K562 (cell line): ENCODE data around the gene STRADB. TPM values are rescaled to one million over a fixed set of nuclear protein-coding genes. Genes with fewer than 3 reads are reported as not detected.

ENCODE experiments used
- ATAC-seq: fragments of 200-7000 bp; cut with Tn5 transposase; 3 replicates; pipeline ENCODE4 v1.9.1; 2020; ENCODE audit warnings: moderate library complexity
- BruUV-seq: library from RNA; stranded (reverse); fragments of 400-500 nt; replicated peaks from 2 replicates; lab custom pipeline; 2021; lab: Mats Ljungman, UMichigan
- CTCF ChIA-PET: fragments of 300-600 bp; formaldehyde crosslinking; extraction: SDS; loops from one replicate; lab custom pipeline; 2021; ENCODE audit warnings: low intra/inter-chr PET ratio; lab: Yijun Ruan, JAX
- POLR2A ChIA-PET: fragments of 300-600, 350-650 bp; sonication (Branson Sonifier 250); formaldehyde crosslinking; extraction: SDS; loops from one replicate; lab custom pipeline; 2021; ENCODE audit warnings: antibody characterized with exemption, inconsistent platforms; lab: Yijun Ruan, JAX
- DNase-seq, 4 experiments: peaks; one replicate each; pipeline versions ENCODE4 v3.0.0 to v3.0.0-alpha.2; 2011 to 2018; ENCODE audit warnings: low spot score in 3 of 4, mixed read lengths in 3 of 4; ENCODE audit errors: extremely low read depth in 1 of 4
- FAIRE-seq: peaks from 2 replicates; lab custom pipeline; 2011; peaks lifted over from hg19 to GRCh38; lab: Jason Lieb, UNC
- H2AFZ ChIP-seq: 2 replicates; pipeline ENCODE4 v1.6.0; 2011; ENCODE audit warnings: low read depth, low read length, control low read depth, inconsistent platforms
- H3K27ac ChIP-seq: fragments of 200-600 bp; 3 replicates; pipeline ENCODE4 v1.8.0; 2011; ENCODE audit warnings: low read depth, mild to moderate bottlenecking, control low read depth, inconsistent platforms, low read length, moderate library complexity, mixed read lengths; ENCODE audit errors: extremely low read depth
- H3K27me3 ChIP-seq, 2 experiments: fragments of 300-600 bp in 1 of 2; 2 replicates in 1 of 2; 3 replicates in 1 of 2; pipeline versions ENCODE4 v1.6.0 to v1.8.0; 2011; ENCODE audit warnings: inconsistent platforms in 2 of 2, low read length in 2 of 2, mild to moderate bottlenecking in 1 of 2, mixed read lengths in 1 of 2, moderate library complexity in 1 of 2; ENCODE audit not compliant: control insufficient read depth in 2 of 2, insufficient read depth in 2 of 2
- H3K36me3 ChIP-seq: fragments of 300-600 bp; 3 replicates; pipeline ENCODE4 v1.8.0; 2011; ENCODE audit warnings: mild to moderate bottlenecking, low read length, inconsistent platforms; ENCODE audit not compliant: control insufficient read depth, insufficient read depth
- H3K4me1 ChIP-seq, 2 experiments: fragments of 200-600 bp in 1 of 2; replicated peaks in 1 of 2; 2 replicates in 1 of 2; 3 replicates in 1 of 2; pipeline versions ENCODE4 v1.5.1 to v1.8.0; 2011; ENCODE audit warnings: inconsistent platforms in 2 of 2, low read length in 2 of 2, mild to moderate bottlenecking in 1 of 2, mixed read lengths in 1 of 2, moderate library complexity in 1 of 2; ENCODE audit not compliant: control insufficient read depth in 2 of 2, insufficient read depth in 2 of 2
- H3K4me2 ChIP-seq: 2 replicates; pipeline ENCODE4 v1.6.1; 2011; ENCODE audit warnings: low read length, control low read depth, inconsistent platforms, mixed read lengths; ENCODE audit not compliant: insufficient read depth
- H3K4me3 ChIP-seq: fragments of 200-600 bp; sonication (generic), shearing (Covaris generic); 2 replicates; pipeline ENCODE4 v1.5.1; 2016; ENCODE audit warnings: control low read depth, inconsistent platforms
- H3K79me2 ChIP-seq: fragments of 200-600 bp; 3 replicates; pipeline ENCODE4 v1.8.0; 2011; ENCODE audit warnings: low read length, inconsistent platforms; ENCODE audit not compliant: control insufficient read depth, insufficient read depth
- H3K9ac ChIP-seq, 2 experiments: 2 replicates each; pipeline versions ENCODE4 v1.6.0 to v1.6.1; 2011; ENCODE audit warnings: low read depth in 2 of 2, low read length in 2 of 2, control low read depth in 1 of 2, inconsistent platforms in 1 of 2, mild to moderate bottlenecking in 1 of 2, mixed read lengths in 1 of 2; ENCODE audit not compliant: insufficient read depth in 1 of 2
- H3K9me1 ChIP-seq: one replicate; pipeline ENCODE4 v1.6.0; 2011; ENCODE audit warnings: inconsistent platforms, mild to moderate bottlenecking, low read length, moderate library complexity; ENCODE audit not compliant: control insufficient read depth, insufficient read depth
- H3K9me3 ChIP-seq: replicated peaks from 2 replicates; pipeline ENCODE4 v1.5.1; 2011; ENCODE audit warnings: low read depth, low read length, inconsistent platforms; ENCODE audit not compliant: control insufficient read depth, insufficient read depth
- H4K20me1 ChIP-seq: replicated peaks from 2 replicates; pipeline ENCODE4 v1.6.1; 2011; ENCODE audit warnings: low read length, inconsistent platforms, mixed read lengths; ENCODE audit not compliant: control insufficient read depth, insufficient read depth
- FIP1L1 ChIP-seq: fragments of 200-400 bp; formaldehyde crosslinking; IDR thresholded peaks from 2 replicates; pipeline ENCODE4 v1.6.1; 2018; ENCODE audit warnings: mild to moderate bottlenecking, low read depth, low read length; ENCODE audit not compliant: poor library complexity, severe bottlenecking
- LEF1 ChIP-seq: fragments of 450-650 bp; IDR thresholded peaks from 2 replicates; pipeline ENCODE4 v1.6.1; 2016; ENCODE audit warnings: mild to moderate bottlenecking
- THRA ChIP-seq: fragments of 450-650 bp; IDR thresholded peaks from 2 replicates; pipeline ENCODE4 v1.6.1; 2017; ENCODE audit warnings: mild to moderate bottlenecking, moderate library complexity
- U2AF1 ChIP-seq: fragments of 200-400 bp; formaldehyde crosslinking; optimal IDR thresholded peaks from 2 replicates; pipeline ENCODE3; 2017; ENCODE audit warnings: mild to moderate bottlenecking, low read depth, low read length, moderate library complexity
- ZNF316 ChIP-seq: fragments of 450-650 bp; IDR thresholded peaks from 2 replicates; pipeline ENCODE4 v1.6.1; 2016
- WGBS: fragments of 100-300 bp; shearing (Covaris generic); methylation state at CpG from one replicate; pipeline ENCODE4 v1.1.6; 2016; ENCODE audit warnings: low coverage, mixed read lengths; ENCODE audit not compliant: insufficient coverage; ENCODE audit errors: missing lambda C conversion rate; 5-methylcytosine and 5-hydroxymethylcytosine counted together
- in situ Hi-C: fragments of 300-500 bp; cut with MboI; formaldehyde crosslinking; loops from 4 replicates; pipeline ENCODE4 v1.15.0; 2018; ENCODE audit warnings: inconsistent platforms, mixed read lengths
- intact Hi-C: fragments of 100-400 bp; cut with micrococcal nuclease; formaldehyde crosslinking; loops from 2 replicates; pipeline ENCODE4 v1.14.2; 2022
- polyA plus RNA-seq, 8 experiments: library from polyadenylated mRNA; depleted of rRNA in 4 of 8; stranded (reverse) in 5 of 8; unstranded in 3 of 8; fragments of >200 nt; fragmentation: Nextera tagmentation in 2 of 8; fragmentation: Illumina TruSeq in 1 of 8; extraction: Ambion mirVana in 2 of 8; extraction: Trizol in 1 of 8; gene quantifications; 2 replicates each; pipeline versions ENCODE4 v1.2.1 to v1.2.3, GENCODE V29; 2011 to 2014; ENCODE audit warnings: inconsistent platforms in 1 of 8, missing spikeins in 1 of 8
- total RNA-seq, 7 experiments: library from RNA; depleted of rRNA in 6 of 7; stranded (reverse); fragments of >200 nt in 6 of 7; fragmentation: Illumina TruSeq in 2 of 7; extraction: Trizol in 2 of 7; gene quantifications; 2 replicates each; pipeline versions ENCODE4 v1.2.1 to v1.2.3, GENCODE V29; 2011 to 2021; ENCODE audit warnings: low replicate concordance in 1 of 7
- TF ChIP-seq, protein P1 (sequence below): sonication (generic); formaldehyde crosslinking; IDR thresholded peaks from 2 replicates; pipeline ENCODE4 v1.8.0; 2022; ENCODE audit warnings: mild to moderate bottlenecking, missing genetic modification reagents
- TF ChIP-seq, protein P2 (sequence below): fragments of 450-650 bp; IDR thresholded peaks from 2 replicates; pipeline ENCODE4 v1.6.1; 2017; ENCODE audit warnings: antibody characterized with exemption

Gene STRADB
- total and polyA plus RNA-seq, 9 of the 15 experiments (the other 6 are each of a cell fraction or from before 2014, with no cell fraction given): 6.9 to 30.6 (median 15.7) TPM

- Histone ChIP-seq H3K79me2 (no peaks in the 10 kb centered on the region), H3K4me3 (no peak overlapping the region), H3K9me1 (no peaks in the 10 kb centered on the region), H3K4me1 (no peaks in the 10 kb centered on the region; a peak in 1 of 5 replicates), H4K20me1 (no peaks in the 10 kb centered on the region), H3K9me3 (no peaks in the 10 kb centered on the region), H2AFZ (no peak overlapping the region), H3K9ac (no peak overlapping the region), H3K36me3 (no peaks in the 10 kb centered on the region), H3K4me2 (no peak overlapping the region), H3K27ac (no peak overlapping the region), H3K27me3 (no peaks in the 10 kb centered on the region)
- in situ Hi-C loops: no loop called here
- POLR2A ChIA-PET: no interaction called here
- DNase-seq (no peak), FAIRE-seq (no peak), ATAC-seq (no peak)
- WGBS: 17% methylated on average over 1 of the region's 1 CpG
- CTCF ChIA-PET: no interaction called here
- no TSS peak for BruUV-seq
- intact Hi-C loops: no loop called here
- TF ChIP-seq U2AF1: no peak
- no peak for TF ChIP-seq LEF1
- no peak for TF ChIP-seq THRA
Measured at GRCh38 chr2:201513271-201513670, 61.7 kb downstream of the STRADB start.

DNA sequence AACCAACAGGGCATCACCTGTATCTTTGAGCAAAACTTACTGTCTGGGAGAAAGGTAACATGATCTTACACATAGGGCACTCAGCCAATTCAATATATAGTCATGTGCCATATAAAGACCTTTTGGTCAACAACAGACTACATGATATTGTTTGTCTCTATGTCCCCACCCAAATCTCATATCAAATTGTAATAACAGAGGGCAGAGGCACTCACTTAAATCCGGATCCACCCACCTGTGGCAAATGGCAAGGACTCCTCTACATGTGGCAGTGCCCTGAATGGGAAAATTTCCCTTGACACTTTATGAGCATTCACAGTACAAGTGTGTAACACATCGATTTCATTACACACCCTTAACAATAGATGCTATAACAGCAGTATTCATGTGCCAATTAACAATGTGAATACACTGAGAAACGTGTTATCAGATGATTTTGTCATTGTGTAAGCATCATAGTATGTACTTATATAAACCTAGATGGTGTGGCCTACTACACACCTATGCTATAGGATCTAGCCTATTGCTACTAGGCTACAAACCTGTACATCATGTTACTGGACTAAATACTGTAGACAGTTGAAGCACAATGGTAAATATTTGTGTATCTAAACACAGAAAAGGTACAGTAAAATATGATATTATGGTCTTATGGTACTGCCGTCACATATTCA is 64.2 kb downstream of the STRADB start:
- no peak overlapping the region for H2AFZ ChIP-seq
- in situ Hi-C loops (no loop called here), intact Hi-C loops (no loop called here)
- H3K79me2 ChIP-seq: no peaks in the 10 kb centered on the region
- no peak overlapping the region for H3K4me3 ChIP-seq
- no peaks in the 10 kb centered on the region for H3K9me1 ChIP-seq
- POLR2A ChIA-PET: no interaction called here
- DNase-seq (no peak), ATAC-seq (no peak), FAIRE-seq (no peak)
- WGBS: 26% methylated on average over 4 of the region's 4 CpGs
- H3K4me2 ChIP-seq: no peak overlapping the region
- no peaks in the 10 kb centered on the region for H3K36me3 ChIP-seq
- CTCF ChIA-PET: no interaction called here
- BruUV-seq: no TSS peak
- H3K9ac ChIP-seq: no peak overlapping the region
- no peaks in the 10 kb centered on the region for H4K20me1 ChIP-seq
- H3K27me3 ChIP-seq: no peaks in the 10 kb centered on the region
- 0 out of 2 replicates have a peak, but pooled peaks cover 4% of the 10 kb centered on the region for H3K9me3 ChIP-seq
- H3K4me1 ChIP-seq: no peaks in the 10 kb centered on the region
- H3K27ac ChIP-seq: no peak overlapping the region
- TF ChIP-seq, protein P1, sequence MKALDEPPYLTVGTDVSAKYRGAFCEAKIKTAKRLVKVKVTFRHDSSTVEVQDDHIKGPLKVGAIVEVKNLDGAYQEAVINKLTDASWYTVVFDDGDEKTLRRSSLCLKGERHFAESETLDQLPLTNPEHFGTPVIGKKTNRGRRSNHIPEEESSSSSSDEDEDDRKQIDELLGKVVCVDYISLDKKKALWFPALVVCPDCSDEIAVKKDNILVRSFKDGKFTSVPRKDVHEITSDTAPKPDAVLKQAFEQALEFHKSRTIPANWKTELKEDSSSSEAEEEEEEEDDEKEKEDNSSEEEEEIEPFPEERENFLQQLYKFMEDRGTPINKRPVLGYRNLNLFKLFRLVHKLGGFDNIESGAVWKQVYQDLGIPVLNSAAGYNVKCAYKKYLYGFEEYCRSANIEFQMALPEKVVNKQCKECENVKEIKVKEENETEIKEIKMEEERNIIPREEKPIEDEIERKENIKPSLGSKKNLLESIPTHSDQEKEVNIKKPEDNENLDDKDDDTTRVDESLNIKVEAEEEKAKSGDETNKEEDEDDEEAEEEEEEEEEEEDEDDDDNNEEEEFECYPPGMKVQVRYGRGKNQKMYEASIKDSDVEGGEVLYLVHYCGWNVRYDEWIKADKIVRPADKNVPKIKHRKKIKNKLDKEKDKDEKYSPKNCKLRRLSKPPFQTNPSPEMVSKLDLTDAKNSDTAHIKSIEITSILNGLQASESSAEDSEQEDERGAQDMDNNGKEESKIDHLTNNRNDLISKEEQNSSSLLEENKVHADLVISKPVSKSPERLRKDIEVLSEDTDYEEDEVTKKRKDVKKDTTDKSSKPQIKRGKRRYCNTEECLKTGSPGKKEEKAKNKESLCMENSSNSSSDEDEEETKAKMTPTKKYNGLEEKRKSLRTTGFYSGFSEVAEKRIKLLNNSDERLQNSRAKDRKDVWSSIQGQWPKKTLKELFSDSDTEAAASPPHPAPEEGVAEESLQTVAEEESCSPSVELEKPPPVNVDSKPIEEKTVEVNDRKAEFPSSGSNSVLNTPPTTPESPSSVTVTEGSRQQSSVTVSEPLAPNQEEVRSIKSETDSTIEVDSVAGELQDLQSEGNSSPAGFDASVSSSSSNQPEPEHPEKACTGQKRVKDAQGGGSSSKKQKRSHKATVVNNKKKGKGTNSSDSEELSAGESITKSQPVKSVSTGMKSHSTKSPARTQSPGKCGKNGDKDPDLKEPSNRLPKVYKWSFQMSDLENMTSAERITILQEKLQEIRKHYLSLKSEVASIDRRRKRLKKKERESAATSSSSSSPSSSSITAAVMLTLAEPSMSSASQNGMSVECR (CRISPR knock-in tag): no peak
- TF ChIP-seq ZNF316 (no peak), FIP1L1 (no peak)
- TF ChIP-seq, protein P2, sequence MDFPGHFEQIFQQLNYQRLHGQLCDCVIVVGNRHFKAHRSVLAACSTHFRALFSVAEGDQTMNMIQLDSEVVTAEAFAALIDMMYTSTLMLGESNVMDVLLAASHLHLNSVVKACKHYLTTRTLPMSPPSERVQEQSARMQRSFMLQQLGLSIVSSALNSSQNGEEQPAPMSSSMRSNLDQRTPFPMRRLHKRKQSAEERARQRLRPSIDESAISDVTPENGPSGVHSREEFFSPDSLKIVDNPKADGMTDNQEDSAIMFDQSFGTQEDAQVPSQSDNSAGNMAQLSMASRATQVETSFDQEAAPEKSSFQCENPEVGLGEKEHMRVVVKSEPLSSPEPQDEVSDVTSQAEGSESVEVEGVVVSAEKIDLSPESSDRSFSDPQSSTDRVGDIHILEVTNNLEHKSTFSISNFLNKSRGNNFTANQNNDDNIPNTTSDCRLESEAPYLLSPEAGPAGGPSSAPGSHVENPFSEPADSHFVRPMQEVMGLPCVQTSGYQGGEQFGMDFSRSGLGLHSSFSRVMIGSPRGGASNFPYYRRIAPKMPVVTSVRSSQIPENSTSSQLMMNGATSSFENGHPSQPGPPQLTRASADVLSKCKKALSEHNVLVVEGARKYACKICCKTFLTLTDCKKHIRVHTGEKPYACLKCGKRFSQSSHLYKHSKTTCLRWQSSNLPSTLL: no peak
